ENCODE results near the gene EIF3K.
A peak's percentile ranks its signal among the peaks of the same experiment; 100 is the strongest.

The EIF3K gene

GRCh38 chr19:38685666-38686529 lies 66.9 kb downstream of the EIF3K start:
- peaks cover 62% of the 10 kb centered on the region for H3K4me1 ChIP-seq (ENCODE audit: control insufficient read depth, insufficient read depth, low read length)
- H3K36me3 ChIP-seq (ENCODE audit: control insufficient read depth, insufficient read depth, low read length), result no peaks in the 10 kb centered on the region
- peak overlapping the region; percentile 11 for H3K4me3 ChIP-seq (ENCODE audit: low read length)
- H3K9me3 ChIP-seq (ENCODE audit: control insufficient read depth, low read length), result no peaks in the 10 kb centered on the region
- no peaks in the 10 kb centered on the region for H3K27me3 ChIP-seq (ENCODE audit: control insufficient read depth, insufficient read depth, low read length)
- peak overlapping the region; percentile 88 for H3K9ac ChIP-seq (ENCODE audit: low read length)

DNA sequence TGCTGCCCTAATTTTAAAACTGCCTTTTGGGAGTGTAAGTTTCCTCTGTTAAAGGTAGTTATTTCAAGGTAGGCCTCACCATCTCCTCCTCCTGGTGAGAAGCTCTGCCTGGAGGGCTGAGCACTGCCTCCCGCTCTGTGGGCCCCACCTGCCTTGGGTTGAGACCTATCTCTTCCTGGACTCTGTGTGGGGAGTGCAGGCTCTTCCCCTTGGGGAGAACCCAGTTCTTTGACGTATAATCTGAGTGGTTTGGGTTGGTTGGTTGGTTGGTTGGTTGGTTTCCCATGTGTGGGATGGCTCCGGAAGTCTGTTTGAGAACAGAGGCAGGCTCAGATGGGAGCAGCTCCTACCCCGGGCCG lies 67.5 kb downstream of the EIF3K start:
- no peaks in the 10 kb centered on the region for H3K27me3 ChIP-seq (ENCODE audit: control insufficient read depth, insufficient read depth, low read length)
- H3K36me3 ChIP-seq (ENCODE audit: control insufficient read depth, insufficient read depth, low read length), result no peaks in the 10 kb centered on the region
- H3K9ac ChIP-seq (ENCODE audit: low read length), result peak overlapping the region; percentile 88
- H3K9me3 ChIP-seq (ENCODE audit: control insufficient read depth, low read length), result no peaks in the 10 kb centered on the region
- peaks cover 59% of the 10 kb centered on the region for H3K4me1 ChIP-seq (ENCODE audit: control insufficient read depth, insufficient read depth, low read length)
- peak overlapping the region; percentile 11 for H3K4me3 ChIP-seq (ENCODE audit: low read length)

Data from mucosa of stomach (tissue), 1 donor.